ENCODE measurements around the gene TIMM17A.

- TF ChIP-seq CTCF (IDR thresholded peaks at IDR 0.05; ENCODE audit: borderline replicate concordance, extremely low read depth, low read length, poor library complexity, severe bottlenecking) (no peak), EZH2 (IDR thresholded peaks at IDR 0.05; ENCODE audit: borderline replicate concordance, low read depth, low read length, severe bottlenecking) (no peak)
These were observed 62.6 kb downstream of the TIMM17A start for GRCh38 chr1:202017749-202018467.
